ENCODE data around the gene PRKAG2. TPM values are rescaled to one million over a fixed set of nuclear protein-coding genes. Genes with fewer than 3 reads are reported as not detected.

Gene PRKAG2
- total and polyA plus RNA-seq, 8 donors = 12.9 to 34.6 (median 18.0) TPM

DNA sequence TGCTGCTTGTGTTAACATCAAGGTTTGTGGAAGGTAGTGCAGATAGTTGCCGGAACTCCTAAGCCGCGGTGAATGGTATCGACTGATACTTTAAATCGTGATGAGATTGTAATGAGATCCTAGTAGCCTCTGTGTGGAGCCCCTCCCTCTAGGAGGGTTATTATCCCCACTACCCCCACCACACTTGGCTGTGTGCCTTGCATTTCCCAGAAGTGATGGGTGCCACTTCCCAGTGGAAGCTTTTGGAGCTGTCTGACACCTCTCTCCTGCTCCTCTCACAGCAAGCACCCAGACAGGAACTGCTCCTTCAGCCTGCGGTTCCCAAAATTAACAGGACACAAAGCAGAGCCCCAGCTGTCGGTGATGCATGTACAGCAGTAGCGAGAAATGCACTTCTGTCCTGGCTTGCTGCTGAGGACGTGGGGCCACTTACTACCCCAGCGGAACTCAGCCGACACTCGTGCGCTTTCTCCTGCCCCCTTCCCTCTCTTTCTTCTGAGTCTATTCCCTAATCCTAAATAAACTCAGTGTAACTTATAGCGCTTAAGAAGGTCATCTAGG is 52.5 kb downstream of the PRKAG2 start:
- H3K36me3 ChIP-seq = no peaks in the 10 kb centered on the region
- peaks cover 4 to 24% of the 10 kb centered on the region in 2 donors for H3K4me1 ChIP-seq
- no peaks in the 10 kb centered on the region for H3K27me3 ChIP-seq
- TF ChIP-seq, protein P1, sequence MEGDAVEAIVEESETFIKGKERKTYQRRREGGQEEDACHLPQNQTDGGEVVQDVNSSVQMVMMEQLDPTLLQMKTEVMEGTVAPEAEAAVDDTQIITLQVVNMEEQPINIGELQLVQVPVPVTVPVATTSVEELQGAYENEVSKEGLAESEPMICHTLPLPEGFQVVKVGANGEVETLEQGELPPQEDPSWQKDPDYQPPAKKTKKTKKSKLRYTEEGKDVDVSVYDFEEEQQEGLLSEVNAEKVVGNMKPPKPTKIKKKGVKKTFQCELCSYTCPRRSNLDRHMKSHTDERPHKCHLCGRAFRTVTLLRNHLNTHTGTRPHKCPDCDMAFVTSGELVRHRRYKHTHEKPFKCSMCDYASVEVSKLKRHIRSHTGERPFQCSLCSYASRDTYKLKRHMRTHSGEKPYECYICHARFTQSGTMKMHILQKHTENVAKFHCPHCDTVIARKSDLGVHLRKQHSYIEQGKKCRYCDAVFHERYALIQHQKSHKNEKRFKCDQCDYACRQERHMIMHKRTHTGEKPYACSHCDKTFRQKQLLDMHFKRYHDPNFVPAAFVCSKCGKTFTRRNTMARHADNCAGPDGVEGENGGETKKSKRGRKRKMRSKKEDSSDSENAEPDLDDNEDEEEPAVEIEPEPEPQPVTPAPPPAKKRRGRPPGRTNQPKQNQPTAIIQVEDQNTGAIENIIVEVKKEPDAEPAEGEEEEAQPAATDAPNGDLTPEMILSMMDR (IDR thresholded peaks at IDR 0.05) = no peak
- DNase-seq (peak in 1 of 4 donors; percentile 31), ATAC-seq (no peak)
- intact Hi-C loops (cut with DNase I) = no loop called here
- no peak overlapping the region for H3K27ac ChIP-seq
- no peaks in the 10 kb centered on the region for H3K9me3 ChIP-seq
- no peak overlapping the region for H3K4me3 ChIP-seq

DNA sequence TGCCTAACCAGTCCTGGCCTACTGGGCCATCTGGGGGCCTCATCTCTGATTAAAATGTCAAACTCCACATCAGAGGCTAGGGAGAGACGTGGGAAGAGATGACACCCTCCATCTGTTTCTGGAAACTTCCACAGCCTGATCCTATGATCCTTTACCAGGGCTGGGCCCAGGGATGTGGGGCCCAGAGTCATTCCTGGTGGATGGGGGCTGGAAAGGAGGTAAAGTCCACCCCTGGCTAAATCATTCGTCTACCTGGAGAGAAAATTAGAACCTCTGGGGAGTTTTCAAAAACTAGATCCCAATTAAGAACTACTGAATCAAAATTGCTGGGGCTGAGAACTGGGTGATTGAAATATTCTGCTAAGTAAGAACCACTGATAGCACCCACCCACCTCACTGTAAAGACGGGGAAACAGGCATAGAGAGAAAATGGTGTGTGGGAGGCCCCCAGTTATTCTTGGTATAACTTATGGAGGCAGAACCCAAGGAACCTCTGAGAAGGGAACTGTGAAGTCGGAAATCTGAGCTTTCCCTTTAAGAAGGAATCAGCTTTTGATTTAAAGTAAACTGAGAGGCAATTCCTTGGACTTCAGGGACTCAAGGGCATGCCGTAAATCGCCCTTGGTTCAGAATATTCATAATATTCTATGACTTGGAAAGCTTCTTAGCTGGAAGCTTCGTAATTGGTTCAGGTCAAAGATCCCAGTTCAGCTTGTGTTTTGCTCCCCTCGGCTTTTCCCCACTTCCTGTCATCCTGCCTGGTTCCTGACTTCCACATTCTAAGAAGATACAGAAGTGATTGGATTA is 53.1 kb downstream of the PRKAG2 start:
- DNase-seq (no peak), ATAC-seq (no peak)
- TF ChIP-seq, protein P1 (IDR thresholded peaks at IDR 0.05) = no peak
- no peak overlapping the region for H3K4me3 ChIP-seq
- no peaks in the 10 kb centered on the region for H3K27me3 ChIP-seq
- intact Hi-C loops (cut with DNase I) = no loop called here
- H3K4me1 ChIP-seq = peaks cover 4 to 24% of the 10 kb centered on the region in 2 donors
- H3K36me3 ChIP-seq = no peaks in the 10 kb centered on the region
- H3K27ac ChIP-seq = no peak overlapping the region
- H3K9me3 ChIP-seq = no peaks in the 10 kb centered on the region

DNA sequence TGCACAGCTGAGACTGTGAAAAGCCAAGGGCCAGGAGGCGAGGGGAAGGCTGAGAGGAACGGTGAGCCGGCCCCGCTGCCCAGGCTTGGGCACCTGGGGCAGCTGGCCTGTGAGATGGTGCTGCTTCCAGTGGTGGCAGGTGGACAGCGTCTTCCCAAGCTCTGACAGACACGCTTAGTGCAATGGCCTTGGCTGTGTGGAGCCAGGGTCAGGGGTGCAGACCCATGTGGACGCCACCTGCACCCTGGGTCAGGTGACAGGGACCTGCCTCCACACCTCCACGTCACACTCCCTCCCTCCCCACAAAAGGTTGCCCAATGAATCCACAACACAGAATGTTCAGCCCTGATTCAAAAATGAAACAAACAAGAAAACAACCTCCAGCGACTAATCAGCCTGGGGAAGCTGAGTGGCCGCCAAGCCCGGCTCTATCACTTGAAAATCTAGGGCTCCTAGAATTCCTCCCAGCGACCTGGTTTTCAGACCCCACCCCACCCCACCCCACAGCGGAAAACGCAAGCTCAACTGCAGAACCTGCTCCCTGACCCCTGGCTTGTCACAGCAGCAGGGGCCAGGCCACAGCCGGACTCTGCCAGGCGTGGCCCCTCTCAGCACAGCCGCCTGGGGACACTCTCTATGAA is 54.3 kb downstream of the PRKAG2 start:
- no peaks in the 10 kb centered on the region for H3K9me3 ChIP-seq
- TF ChIP-seq, protein P1 (IDR thresholded peaks at IDR 0.05) = no peak
- peaks cover 4 to 24% of the 10 kb centered on the region in 2 donors for H3K4me1 ChIP-seq
- H3K27me3 ChIP-seq = no peaks in the 10 kb centered on the region
- H3K4me3 ChIP-seq = no peak overlapping the region
- no peaks in the 10 kb centered on the region for H3K36me3 ChIP-seq
- peak in 1 of 4 donors; percentile 37 for DNase-seq
- intact Hi-C loops (cut with DNase I) = no loop called here
- H3K27ac ChIP-seq = no peak overlapping the region
- peak; percentile 38 for ATAC-seq

DNA sequence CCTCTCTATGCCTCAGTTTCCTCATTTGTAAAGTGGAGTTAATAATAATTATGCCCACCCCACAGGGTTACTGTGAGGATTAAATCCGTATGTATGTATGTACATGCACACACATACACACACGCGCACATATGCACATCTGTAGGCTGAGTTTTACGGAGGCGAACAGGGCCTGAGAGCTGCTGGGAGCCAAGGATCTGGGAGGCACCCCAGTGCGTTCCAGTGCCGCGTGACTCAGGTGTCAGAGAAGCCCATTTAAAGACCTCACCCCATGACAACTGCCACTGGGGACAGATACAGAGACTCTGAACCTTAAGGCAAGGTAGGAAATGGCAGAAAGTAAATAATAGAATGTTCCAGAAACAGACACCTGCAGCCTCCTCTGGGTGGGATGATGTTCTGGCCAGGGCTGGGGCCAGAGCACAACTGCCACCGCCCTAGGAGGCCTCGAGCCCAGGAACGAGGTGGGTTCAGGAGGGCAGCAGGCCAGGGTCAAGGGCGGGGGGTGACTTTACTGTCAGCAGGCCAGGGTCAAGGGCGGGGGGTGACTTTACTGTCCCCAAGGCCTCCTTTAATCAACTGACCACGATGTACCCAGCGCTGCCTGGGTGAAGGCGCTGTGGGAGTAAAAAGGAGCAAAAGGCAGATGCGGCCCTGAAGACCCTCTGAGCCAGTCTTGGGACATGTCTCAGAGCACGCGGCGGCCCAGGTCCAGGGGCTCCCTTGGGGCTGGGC is 54.9 kb downstream of the PRKAG2 start:
- H3K4me1 ChIP-seq = peaks cover 4 to 24% of the 10 kb centered on the region in 2 donors
- H3K4me3 ChIP-seq = no peak overlapping the region
- H3K27me3 ChIP-seq = no peaks in the 10 kb centered on the region
- DNase-seq = peak in 1 of 4 donors; percentile 50
- H3K27ac ChIP-seq = no peak overlapping the region
- no peaks in the 10 kb centered on the region for H3K9me3 ChIP-seq
- no peaks in the 10 kb centered on the region for H3K36me3 ChIP-seq
- intact Hi-C loops (cut with DNase I) = no loop called here
- TF ChIP-seq, protein P1 (IDR thresholded peaks at IDR 0.05) = no peak
- no peak for ATAC-seq

Data from left lung (tissue), 10 donors.